ENCODE data around the gene XPA. TPM values are rescaled to one million over a fixed set of nuclear protein-coding genes. Genes with fewer than 3 reads are reported as not detected.

XPA gene
- total RNA-seq, 1 experiment from 2014 or later: 3.0 TPM

DNA sequence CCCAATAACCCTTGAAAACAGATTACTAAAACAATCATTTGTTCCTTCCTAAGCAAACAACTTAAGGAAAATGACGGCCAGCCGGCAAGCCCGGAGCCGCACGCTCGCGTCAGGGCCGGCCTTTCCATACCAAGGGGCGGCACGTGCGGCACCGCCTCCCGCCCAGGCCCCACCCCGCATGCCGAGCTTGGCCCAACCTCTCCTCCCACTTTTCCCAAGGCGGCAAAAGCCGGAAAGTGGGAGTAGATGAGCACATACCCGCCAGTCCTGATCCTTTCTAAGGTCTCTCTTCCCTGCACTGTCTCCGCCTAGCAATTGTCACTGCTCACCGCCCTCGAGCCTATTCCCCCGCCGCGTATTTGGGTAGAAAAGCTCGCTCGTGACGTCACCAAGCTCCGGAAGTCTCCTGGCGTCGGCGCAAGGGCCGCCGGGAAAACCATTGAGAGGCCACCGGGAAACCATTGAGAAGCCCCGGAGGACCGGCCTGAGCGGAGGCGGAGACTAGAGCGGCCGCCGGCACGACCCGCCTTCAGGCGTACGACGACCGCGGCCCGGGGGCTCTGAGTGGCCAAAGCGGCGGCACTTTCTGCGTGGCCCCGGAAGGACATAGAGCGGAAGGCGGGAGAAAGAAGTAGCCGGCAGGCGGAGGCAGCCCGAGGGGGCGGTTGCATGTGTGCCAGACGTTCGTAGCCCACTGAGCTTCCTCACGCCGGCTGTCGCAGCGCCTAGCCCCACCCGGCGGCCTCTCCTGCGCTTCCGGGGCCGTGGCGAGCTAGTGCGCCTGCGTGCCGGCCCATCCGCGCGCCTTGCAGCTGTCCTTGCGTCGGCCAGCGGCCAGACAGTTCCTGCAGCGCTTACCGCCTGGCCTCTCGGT is 63.9 kb downstream of the XPA start, which contains the start of the genes NCBP1 and TSTD2 (continued):
- TF ChIP-seq ELF4 (CRISPR knock-in tag; IDR thresholded peaks at IDR 0.05; ENCODE audit: low read depth): no peak
- peak; percentile 55; the same call in 1 of the 2 replicates for TF ChIP-seq TEAD1 (CRISPR knock-in tag; IDR thresholded peaks at IDR 0.05)
- no peak for TF ChIP-seq MXD4 (CRISPR knock-in tag; IDR thresholded peaks at IDR 0.05; ENCODE audit: borderline replicate concordance)
- TF ChIP-seq, protein P1, sequence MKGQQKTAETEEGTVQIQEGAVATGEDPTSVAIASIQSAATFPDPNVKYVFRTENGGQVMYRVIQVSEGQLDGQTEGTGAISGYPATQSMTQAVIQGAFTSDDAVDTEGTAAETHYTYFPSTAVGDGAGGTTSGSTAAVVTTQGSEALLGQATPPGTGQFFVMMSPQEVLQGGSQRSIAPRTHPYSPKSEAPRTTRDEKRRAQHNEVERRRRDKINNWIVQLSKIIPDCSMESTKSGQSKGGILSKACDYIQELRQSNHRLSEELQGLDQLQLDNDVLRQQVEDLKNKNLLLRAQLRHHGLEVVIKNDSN (CRISPR knock-in tag; IDR thresholded peaks at IDR 0.05): peak; percentile 74; the same call in 1 of the 2 replicates
- no peak for TF ChIP-seq RELA (CRISPR knock-in tag; IDR thresholded peaks at IDR 0.05; ENCODE audit: borderline replicate concordance)
- TF ChIP-seq, protein P2, sequence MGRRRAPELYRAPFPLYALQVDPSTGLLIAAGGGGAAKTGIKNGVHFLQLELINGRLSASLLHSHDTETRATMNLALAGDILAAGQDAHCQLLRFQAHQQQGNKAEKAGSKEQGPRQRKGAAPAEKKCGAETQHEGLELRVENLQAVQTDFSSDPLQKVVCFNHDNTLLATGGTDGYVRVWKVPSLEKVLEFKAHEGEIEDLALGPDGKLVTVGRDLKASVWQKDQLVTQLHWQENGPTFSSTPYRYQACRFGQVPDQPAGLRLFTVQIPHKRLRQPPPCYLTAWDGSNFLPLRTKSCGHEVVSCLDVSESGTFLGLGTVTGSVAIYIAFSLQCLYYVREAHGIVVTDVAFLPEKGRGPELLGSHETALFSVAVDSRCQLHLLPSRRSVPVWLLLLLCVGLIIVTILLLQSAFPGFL (CRISPR knock-in tag; IDR thresholded peaks at IDR 0.05; ENCODE audit: borderline replicate concordance): no peak
- TF ChIP-seq ZNF121 (CRISPR knock-in tag; IDR thresholded peaks at IDR 0.05): no peak
- TF ChIP-seq ZNF671 (CRISPR knock-in tag; IDR thresholded peaks at IDR 0.05): no peak
- TF ChIP-seq, protein P3, sequence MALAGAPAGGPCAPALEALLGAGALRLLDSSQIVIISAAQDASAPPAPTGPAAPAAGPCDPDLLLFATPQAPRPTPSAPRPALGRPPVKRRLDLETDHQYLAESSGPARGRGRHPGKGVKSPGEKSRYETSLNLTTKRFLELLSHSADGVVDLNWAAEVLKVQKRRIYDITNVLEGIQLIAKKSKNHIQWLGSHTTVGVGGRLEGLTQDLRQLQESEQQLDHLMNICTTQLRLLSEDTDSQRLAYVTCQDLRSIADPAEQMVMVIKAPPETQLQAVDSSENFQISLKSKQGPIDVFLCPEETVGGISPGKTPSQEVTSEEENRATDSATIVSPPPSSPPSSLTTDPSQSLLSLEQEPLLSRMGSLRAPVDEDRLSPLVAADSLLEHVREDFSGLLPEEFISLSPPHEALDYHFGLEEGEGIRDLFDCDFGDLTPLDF (CRISPR knock-in tag; IDR thresholded peaks at IDR 0.05): no peak
- peak; percentile 75; the same call in 1 of the 2 replicates for TF ChIP-seq GABPB1 (CRISPR knock-in tag; IDR thresholded peaks at IDR 0.05)
- TF ChIP-seq, protein P4, sequence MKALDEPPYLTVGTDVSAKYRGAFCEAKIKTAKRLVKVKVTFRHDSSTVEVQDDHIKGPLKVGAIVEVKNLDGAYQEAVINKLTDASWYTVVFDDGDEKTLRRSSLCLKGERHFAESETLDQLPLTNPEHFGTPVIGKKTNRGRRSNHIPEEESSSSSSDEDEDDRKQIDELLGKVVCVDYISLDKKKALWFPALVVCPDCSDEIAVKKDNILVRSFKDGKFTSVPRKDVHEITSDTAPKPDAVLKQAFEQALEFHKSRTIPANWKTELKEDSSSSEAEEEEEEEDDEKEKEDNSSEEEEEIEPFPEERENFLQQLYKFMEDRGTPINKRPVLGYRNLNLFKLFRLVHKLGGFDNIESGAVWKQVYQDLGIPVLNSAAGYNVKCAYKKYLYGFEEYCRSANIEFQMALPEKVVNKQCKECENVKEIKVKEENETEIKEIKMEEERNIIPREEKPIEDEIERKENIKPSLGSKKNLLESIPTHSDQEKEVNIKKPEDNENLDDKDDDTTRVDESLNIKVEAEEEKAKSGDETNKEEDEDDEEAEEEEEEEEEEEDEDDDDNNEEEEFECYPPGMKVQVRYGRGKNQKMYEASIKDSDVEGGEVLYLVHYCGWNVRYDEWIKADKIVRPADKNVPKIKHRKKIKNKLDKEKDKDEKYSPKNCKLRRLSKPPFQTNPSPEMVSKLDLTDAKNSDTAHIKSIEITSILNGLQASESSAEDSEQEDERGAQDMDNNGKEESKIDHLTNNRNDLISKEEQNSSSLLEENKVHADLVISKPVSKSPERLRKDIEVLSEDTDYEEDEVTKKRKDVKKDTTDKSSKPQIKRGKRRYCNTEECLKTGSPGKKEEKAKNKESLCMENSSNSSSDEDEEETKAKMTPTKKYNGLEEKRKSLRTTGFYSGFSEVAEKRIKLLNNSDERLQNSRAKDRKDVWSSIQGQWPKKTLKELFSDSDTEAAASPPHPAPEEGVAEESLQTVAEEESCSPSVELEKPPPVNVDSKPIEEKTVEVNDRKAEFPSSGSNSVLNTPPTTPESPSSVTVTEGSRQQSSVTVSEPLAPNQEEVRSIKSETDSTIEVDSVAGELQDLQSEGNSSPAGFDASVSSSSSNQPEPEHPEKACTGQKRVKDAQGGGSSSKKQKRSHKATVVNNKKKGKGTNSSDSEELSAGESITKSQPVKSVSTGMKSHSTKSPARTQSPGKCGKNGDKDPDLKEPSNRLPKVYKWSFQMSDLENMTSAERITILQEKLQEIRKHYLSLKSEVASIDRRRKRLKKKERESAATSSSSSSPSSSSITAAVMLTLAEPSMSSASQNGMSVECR (CRISPR knock-in tag; IDR thresholded peaks at IDR 0.05; ENCODE audit: borderline replicate concordance): peak; percentile 90; the same call in 1 of the 2 replicates
- TF ChIP-seq NFATC4 (CRISPR knock-in tag; IDR thresholded peaks at IDR 0.05): no peak

DNA sequence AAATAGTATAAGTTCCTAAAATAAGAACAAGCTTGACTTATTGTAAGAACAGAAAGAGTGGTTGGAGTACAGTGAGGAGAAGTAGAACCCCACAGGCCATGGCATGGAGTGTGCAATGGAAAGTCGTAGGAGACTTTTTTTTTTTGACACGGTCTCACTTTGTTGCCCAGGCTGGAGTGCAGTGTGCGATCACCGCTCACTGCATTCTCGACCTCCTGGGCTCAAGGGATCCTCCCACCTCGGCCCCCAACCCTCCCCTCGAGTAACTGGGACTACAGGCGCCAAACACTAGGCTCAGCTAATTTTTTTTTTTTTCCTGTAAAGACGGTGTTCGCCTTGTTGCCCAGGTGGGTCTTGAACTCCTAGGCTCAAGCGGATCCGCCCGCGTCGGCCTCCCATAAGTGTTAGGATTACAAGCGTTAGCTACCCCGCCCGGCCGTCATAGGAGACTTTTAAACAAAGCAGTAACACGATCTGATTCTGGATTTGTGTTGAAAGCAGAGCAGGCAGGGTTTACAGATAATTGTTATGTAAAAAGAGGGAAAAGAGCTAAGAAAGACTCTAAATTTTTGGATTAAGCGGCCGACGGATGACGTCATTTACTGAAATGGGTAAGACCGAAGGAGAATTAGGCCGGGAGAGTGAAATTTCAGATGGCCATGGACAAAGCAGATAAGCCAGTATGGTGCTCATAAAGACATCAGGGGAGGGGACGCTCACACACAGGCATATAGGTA is 64.7 kb downstream of the XPA start:
- Mint-ChIP-seq H3K36me3 (no peaks in the 10 kb centered on the region), H3K4me3 (peak overlapping the region; percentile 98), H3K27me3 (ENCODE audit: low read depth) (no peaks in the 10 kb centered on the region), H3K4me1 (peaks cover 46% of the 10 kb centered on the region), H3K9me3 (no peaks in the 10 kb centered on the region), H3K27ac (peak overlapping the region; percentile 100)
- ChIA-PET CTCF (interaction anchor here (0.8 to 2.5 kb wide), 7 partner anchors 17 to 264 kb away, joined by 3 to 20 read pairs (median 5); partner anchors contain the start of gene TMOD1), POLR2A (interaction anchor here (1.2 to 2.0 kb wide), 3 partner anchors 11 to 131 kb away, joined by 3 to 6 read pairs (median 5); partner anchors contain the start of gene TMOD1)
- DNase-seq (ENCODE audit: low spot score) (peak; percentile 53), ATAC-seq (peak; percentile 1; the same call in 1 of the 2 replicates)
- TF ChIP-seq, protein P3 (CRISPR knock-in tag; IDR thresholded peaks at IDR 0.05): no peak
- TF ChIP-seq EMX1 (CRISPR knock-in tag; IDR thresholded peaks at IDR 0.05) (0 out of 2 replicates have a peak, but pooled peaks have one; percentile 37), ZBTB21 (CRISPR knock-in tag; IDR thresholded peaks at IDR 0.05; ENCODE audit: borderline replicate concordance) (no peak), NFE2L1 (CRISPR knock-in tag; IDR thresholded peaks at IDR 0.05) (no peak)
- TF ChIP-seq, protein P5, sequence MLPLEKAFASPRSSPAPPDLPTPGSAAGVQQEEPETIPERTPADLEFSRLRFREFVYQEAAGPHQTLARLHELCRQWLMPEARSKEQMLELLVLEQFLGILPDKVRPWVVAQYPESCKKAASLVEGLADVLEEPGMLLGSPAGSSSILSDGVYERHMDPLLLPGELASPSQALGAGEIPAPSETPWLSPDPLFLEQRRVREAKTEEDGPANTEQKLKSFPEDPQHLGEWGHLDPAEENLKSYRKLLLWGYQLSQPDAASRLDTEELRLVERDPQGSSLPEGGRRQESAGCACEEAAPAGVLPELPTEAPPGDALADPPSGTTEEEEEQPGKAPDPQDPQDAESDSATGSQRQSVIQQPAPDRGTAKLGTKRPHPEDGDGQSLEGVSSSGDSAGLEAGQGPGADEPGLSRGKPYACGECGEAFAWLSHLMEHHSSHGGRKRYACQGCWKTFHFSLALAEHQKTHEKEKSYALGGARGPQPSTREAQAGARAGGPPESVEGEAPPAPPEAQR (CRISPR knock-in tag; IDR thresholded peaks at IDR 0.05): no peak
- TF ChIP-seq, protein P6, sequence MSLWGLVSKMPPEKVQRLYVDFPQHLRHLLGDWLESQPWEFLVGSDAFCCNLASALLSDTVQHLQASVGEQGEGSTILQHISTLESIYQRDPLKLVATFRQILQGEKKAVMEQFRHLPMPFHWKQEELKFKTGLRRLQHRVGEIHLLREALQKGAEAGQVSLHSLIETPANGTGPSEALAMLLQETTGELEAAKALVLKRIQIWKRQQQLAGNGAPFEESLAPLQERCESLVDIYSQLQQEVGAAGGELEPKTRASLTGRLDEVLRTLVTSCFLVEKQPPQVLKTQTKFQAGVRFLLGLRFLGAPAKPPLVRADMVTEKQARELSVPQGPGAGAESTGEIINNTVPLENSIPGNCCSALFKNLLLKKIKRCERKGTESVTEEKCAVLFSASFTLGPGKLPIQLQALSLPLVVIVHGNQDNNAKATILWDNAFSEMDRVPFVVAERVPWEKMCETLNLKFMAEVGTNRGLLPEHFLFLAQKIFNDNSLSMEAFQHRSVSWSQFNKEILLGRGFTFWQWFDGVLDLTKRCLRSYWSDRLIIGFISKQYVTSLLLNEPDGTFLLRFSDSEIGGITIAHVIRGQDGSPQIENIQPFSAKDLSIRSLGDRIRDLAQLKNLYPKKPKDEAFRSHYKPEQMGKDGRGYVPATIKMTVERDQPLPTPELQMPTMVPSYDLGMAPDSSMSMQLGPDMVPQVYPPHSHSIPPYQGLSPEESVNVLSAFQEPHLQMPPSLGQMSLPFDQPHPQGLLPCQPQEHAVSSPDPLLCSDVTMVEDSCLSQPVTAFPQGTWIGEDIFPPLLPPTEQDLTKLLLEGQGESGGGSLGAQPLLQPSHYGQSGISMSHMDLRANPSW (CRISPR knock-in tag; conservative IDR thresholded peaks at IDR 0.05; ENCODE audit: low read depth): no peak
- TF ChIP-seq, protein P7, sequence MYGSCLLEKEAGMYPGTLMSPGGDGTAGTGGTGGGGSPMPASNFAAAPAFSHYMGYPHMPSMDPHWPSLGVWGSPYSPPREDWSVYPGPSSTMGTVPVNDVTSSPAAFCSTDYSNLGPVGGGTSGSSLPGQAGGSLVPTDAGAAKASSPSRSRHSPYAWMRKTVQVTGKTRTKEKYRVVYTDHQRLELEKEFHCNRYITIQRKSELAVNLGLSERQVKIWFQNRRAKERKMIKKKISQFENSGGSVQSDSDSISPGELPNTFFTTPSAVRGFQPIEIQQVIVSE (CRISPR knock-in tag; IDR thresholded peaks at IDR 0.05; ENCODE audit: borderline replicate concordance): 0 out of 2 replicates have a peak, but pooled peaks have one; percentile 29

All from WTC11 (cell line).